IPS-18c (cell line): Measurements from ENCODE around the gene PCBP3.
"Not testable (repeated sequence)": the region's sequence is repeated elsewhere in the genome, so short reads cannot be mapped to it uniquely, and the experiment has no call there.

ENCODE experiments used
- H3K4me3 ChIP-seq: 2 replicates; pipeline ENCODE4 v1.7.0; 2013; ENCODE audit warnings: low read depth, mild to moderate bottlenecking, low read length, moderate library complexity; ENCODE audit not compliant: insufficient read depth
- H3K9me3 ChIP-seq: one replicate; pipeline ENCODE4 v1.6.1; 2013; ENCODE audit warnings: mild to moderate bottlenecking, low read length, moderate library complexity; ENCODE audit not compliant: control insufficient read depth, insufficient read depth

The PCBP3 gene

GRCh38 chr21:45880097-45881068 lies 236.9 kb downstream of the PCBP3 start:
- H3K9me3 ChIP-seq, result no peaks in the 10 kb centered on the region
- H3K4me3 ChIP-seq, result no peak overlapping the region

GRCh38 chr21:45882645-45883044 lies 239.1 kb downstream of the PCBP3 start:
- H3K4me3 ChIP-seq, result no peak overlapping the region
- no peaks in the 10 kb centered on the region for H3K9me3 ChIP-seq

GRCh38 chr21:45883090-45883489 lies 239.6 kb downstream of the PCBP3 start:
- Histone ChIP-seq H3K9me3 (no peaks in the 10 kb centered on the region), H3K4me3 (no peak overlapping the region)

DNA sequence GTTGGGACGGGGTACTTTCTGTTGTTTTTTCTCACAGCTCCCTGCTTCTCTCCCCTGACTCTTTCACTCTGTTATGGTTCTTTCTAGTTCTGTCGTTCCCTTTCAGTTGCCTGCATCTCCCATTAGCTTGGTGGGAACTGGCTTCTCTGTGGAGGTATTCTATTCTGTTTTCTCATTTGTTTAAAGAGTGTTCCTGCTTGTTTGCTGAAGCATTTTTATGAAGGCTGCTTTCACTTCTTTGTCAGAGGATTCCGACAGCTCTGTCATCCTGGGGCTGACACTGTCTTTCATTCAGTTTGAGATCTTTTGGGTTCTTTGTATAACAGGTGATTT lies 242.0 kb downstream of the PCBP3 start:
- Histone ChIP-seq H3K4me3 (no peak overlapping the region), H3K9me3 (no peaks in the 10 kb centered on the region)

- not testable (repeated sequence) for H3K4me3 ChIP-seq, H3K9me3 ChIP-seq
Measured at GRCh38 chr21:45885930-45886601, 242.5 kb downstream of the PCBP3 start.

DNA sequence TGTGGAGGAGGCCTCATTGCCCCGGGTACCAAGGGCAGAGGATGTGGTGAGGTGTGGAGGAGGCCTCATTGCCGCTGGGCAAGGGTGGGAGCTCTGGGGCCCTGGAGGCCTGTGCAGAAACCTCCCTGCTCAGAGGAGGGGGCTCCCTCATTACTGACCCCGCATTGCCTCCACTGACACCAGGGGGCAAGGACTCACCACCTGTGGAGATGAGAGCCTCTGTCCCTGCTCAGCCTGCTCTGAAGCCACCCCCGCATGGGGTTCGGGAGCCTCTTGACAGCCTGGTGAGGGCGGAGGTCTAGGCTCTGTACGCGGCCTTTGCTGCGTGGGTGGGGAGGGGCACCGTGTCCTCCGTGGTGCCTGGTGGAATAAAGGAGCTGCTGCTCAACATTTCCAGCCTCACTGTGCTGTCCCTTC lies 243.1 kb downstream of the PCBP3 start:
- H3K4me3 ChIP-seq, result no peak overlapping the region
- H3K9me3 ChIP-seq, result no peaks in the 10 kb centered on the region

GRCh38 chr21:45887120-45887611 lies 243.6 kb downstream of the PCBP3 start:
- Histone ChIP-seq H3K4me3 (no peak overlapping the region), H3K9me3 (no peaks in the 10 kb centered on the region)

- Histone ChIP-seq H3K4me3 (no peak overlapping the region), H3K9me3 (no peaks in the 10 kb centered on the region)
Measured at GRCh38 chr21:45887788-45888187, 244.3 kb downstream of the PCBP3 start.

- H3K4me3 ChIP-seq, result no peak overlapping the region
- no peaks in the 10 kb centered on the region for H3K9me3 ChIP-seq
Measured at GRCh38 chr21:45888386-45889009, 245.0 kb downstream of the PCBP3 start.

DNA sequence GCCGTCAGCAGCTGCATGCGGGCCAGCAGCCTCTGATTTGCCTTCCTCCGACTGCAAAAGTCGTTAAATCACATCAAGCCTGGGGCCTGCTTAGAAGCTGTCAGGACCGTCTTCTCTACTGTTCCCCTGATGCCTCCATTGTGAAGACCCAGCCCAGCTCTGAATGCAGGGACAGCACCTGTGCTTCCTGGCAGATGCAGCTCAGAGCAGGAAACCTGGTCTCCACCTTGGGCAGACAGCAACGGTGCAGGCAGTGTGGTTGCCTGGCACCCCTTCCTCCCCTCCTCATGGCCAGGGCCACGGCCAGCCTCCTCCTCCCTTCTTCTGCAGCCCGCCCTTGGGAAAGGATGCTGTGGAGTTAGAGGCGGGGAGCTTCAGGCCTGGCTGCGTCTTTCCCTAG lies 245.7 kb downstream of the PCBP3 start:
- no peaks in the 10 kb centered on the region for H3K9me3 ChIP-seq
- H3K4me3 ChIP-seq, result no peak overlapping the region

- H3K9me3 ChIP-seq, result no peaks in the 10 kb centered on the region
- no peak overlapping the region for H3K4me3 ChIP-seq
Measured at GRCh38 chr21:45889961-45890360, 246.4 kb downstream of the PCBP3 start.

DNA sequence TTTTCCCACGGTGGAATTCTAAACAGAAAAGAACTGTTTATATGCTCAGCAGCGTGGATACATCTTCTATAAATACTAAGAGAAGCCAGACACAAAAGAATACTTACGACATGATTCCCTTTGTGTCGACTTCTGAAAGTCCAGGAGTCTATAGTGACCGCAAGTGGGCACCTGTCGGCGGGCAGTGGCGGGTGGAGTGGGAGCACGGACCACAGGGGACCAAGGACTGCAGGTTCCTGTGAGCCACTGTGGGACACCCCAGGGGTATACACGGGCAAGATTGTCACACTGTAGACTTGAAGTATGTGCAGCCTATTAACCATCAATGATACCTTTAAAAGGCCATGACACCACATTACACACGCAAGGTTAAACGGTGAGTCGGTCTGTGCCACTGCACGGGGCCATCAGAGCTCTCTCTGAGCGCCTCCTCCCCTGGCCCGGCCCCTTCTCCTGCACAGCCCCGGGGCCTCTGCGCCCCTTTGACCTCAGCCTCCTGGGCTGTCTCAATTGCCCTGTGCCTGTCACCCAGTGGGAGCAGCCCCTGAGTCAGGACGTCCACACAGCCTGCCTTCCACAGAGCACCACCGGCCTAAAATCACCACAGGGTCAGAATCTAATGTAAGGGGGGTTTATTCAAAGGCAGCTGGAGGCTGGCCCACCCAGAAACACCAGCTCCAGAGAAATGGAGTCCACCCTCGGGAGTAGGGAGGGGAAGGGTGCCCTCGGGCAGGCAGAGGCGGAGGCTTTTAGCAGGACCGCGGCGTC lies 248.0 kb downstream of the PCBP3 start:
- H3K4me3 ChIP-seq, result no peak overlapping the region
- no peaks in the 10 kb centered on the region for H3K9me3 ChIP-seq

DNA sequence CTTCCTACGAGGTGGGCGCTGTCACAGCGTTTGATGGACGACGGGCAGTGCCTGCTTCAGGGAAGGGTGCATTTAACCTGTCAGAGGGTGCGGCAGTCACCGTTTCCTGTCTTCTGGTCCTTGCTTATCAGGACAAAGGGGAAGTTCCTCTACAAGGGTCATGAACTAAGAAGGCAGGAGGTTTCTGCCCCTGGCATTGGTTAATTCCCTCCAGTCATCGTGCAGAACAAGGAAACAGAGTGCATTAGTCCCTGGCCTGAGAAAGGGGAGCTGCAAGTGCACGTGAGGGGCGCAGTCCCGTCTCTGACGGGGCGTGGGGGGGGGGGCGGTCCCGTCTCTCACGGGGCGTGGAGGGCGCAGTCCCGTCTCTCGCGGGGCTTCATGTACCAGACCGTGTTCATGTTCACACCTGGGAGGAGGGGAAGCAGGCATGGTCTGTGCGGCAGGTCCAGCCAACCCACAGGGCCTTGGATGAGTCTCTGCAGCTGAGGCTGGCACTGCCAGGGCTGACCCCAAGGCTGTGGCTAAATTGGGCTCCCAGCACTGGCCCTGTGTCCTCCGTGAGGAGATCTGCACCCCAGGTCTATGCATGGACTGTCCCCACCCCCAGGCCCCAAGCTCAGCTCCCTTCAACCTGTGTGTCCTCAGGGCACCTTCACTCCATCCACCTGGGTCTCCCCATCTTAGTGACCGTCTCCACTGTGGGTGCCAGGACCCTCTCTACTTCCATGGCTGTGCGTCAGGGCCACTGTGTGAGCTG lies 248.8 kb downstream of the PCBP3 start:
- H3K4me3 ChIP-seq, result no peak overlapping the region
- no peaks in the 10 kb centered on the region for H3K9me3 ChIP-seq

DNA sequence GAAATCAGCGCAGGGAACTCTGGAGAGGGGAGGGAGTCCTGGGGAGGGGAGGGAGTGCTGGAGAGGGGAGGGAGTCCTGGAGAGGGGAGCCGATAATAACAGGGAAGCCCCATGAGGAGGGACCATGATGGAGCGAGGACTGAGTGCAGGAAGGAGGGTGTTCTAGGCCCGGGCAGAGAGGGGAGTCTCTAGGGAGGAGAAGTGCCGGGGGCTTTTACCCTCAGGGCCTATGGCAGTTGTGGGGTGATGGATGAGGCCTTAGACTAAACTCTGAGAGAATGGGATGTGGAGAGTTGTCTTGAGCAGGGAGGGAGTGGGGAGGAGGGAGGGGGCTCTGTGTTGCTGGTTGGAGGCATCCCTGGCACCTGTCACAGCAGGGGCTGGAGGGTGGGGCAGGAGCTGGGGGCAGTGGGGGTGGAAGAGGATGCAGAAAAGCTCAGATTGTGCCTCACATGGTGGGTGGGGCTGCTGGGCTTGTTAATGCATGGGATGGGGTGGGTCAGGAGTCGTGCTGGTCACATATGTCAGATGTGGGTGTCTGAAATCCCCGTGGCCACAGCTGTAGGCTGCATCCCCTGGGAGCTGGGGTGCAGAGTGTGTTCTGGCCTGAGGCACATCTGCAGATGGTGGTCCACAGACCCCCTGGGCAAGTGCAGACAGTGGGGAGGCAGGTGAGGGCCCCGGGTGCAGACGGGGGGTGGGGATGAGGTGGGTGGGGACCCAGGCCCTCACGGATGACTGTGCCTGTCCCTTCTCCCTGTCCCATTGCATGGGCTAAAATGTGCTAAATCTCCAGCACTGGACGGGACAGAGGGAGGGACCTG lies 249.6 kb downstream of the PCBP3 start:
- no peaks in the 10 kb centered on the region for H3K9me3 ChIP-seq

GRCh38 chr21:45893740-45894449 lies 250.4 kb downstream of the PCBP3 start:
- no peak overlapping the region for H3K4me3 ChIP-seq
- H3K9me3 ChIP-seq, result no peaks in the 10 kb centered on the region

More for the DNA sequence above, 249.6 kb downstream of the PCBP3 start:
- H3K4me3 ChIP-seq, result no peak overlapping the region
